Tibial artery (tissue), 4 donors: Measurements from ENCODE around the gene ANKRD53.

ENCODE experiments used
- DNase-seq, 2 donors: peaks; one replicate each; pipeline ENCODE4 v3.0.0-alpha.2; 2019
- H3K27ac ChIP-seq, 2 donors: fragments of 200-600 bp; sonication (generic) in 1 of 2; 1 replicate in 1 of 2; 2 replicates in 1 of 2; pipeline ENCODE4 v1.5.1; 2018 to 2019; ENCODE audit warnings: mild to moderate bottlenecking in 1 of 2
- H3K27me3 ChIP-seq, 2 donors: fragments of 200-600 bp; sonication (generic) in 1 of 2; one replicate each; pipeline versions ENCODE4 v1.5.1 to v1.6.0; 2016 to 2019
- H3K36me3 ChIP-seq, 3 donors: fragments of 200-600 bp; sonication (generic) in 2 of 3; one replicate each; pipeline ENCODE4 v1.5.1; 2016 to 2019; ENCODE audit warnings: mild to moderate bottlenecking in 2 of 3
- H3K4me1 ChIP-seq, 4 donors: fragments of 200-600 bp; sonication (generic) in 2 of 4; 1 replicate in 3 of 4; 2 replicates in 1 of 4; pipeline ENCODE4 v1.5.1; 2016 to 2019
- H3K4me3 ChIP-seq, 2 donors: fragments of 200-600 bp; sonication (generic) in 1 of 2; 1 replicate in 1 of 2; 2 replicates in 1 of 2; pipeline ENCODE4 v1.5.1; 2018 to 2019; ENCODE audit warnings: mild to moderate bottlenecking in 2 of 2
- H3K9me3 ChIP-seq, 3 donors: fragments of 200-600 bp; sonication (generic) in 1 of 3; one replicate each; pipeline ENCODE4 v1.5.1; 2016 to 2019
- CTCF ChIP-seq, 2 experiments: fragments of 200-600 bp in 1 of 2; fragments of 450-650 bp in 1 of 2; IDR thresholded peaks; one replicate each; pipeline ENCODE4 v1.5.1; 2017 to 2019; ENCODE audit warnings: antibody characterized with exemption in 2 of 2, mild to moderate bottlenecking in 1 of 2, moderate library complexity in 1 of 2
- intact Hi-C: fragments of 100-400 bp; cut with DNase I; formaldehyde crosslinking; loops from one replicate; pipeline ENCODE4 v1.15.0; 2023; ENCODE audit warnings: low total_unique reads

ANKRD53 gene

GRCh38 chr2:70962211-70962884 lies 16.1 kb upstream of the ANKRD53 start:
- intact Hi-C loops = loop anchor here (5.0 kb wide), 1 partner anchor 40 kb away; no protein-coding TSS in a partner anchor

GRCh38 chr2:70962885-70963878 lies 15.2 kb upstream of the ANKRD53 start:
- Histone ChIP-seq H3K27me3 (peaks cover 0 to 44% of the 10 kb centered on the region in 2 donors), H3K27ac (no peak overlapping the region), H3K4me3 (no peak overlapping the region), H3K36me3 (no peaks in the 10 kb centered on the region), H3K4me1 (peaks cover 0 to 11% (median 5%) of the 10 kb centered on the region in 4 donors), H3K9me3 (no peaks in the 10 kb centered on the region)
- intact Hi-C loops = loop anchor here (5.0 kb wide), 1 partner anchor 39 kb away; no protein-coding TSS in a partner anchor
- DNase-seq = peak; percentile 17 to 55
- TF ChIP-seq CTCF (IDR thresholded peaks at IDR 0.05) = no peak

More at GRCh38 chr2:70962211-70962884, 16.1 kb upstream of the ANKRD53 start:
- DNase-seq = peak; percentile 9 to 53
- H3K36me3 ChIP-seq = no peaks in the 10 kb centered on the region
- no peak overlapping the region for H3K27ac ChIP-seq
- no peak for TF ChIP-seq CTCF (IDR thresholded peaks at IDR 0.05)
- peaks cover 0 to 46% of the 10 kb centered on the region in 2 donors for H3K27me3 ChIP-seq
- no peak overlapping the region for H3K4me3 ChIP-seq
- H3K4me1 ChIP-seq = peaks cover 0 to 11% (median 5%) of the 10 kb centered on the region in 4 donors
- no peaks in the 10 kb centered on the region for H3K9me3 ChIP-seq

GRCh38 chr2:70964133-70964532 lies 14.3 kb upstream of the ANKRD53 start:
- H3K9me3 ChIP-seq = no peaks in the 10 kb centered on the region
- TF ChIP-seq CTCF (IDR thresholded peaks at IDR 0.05) = no peak
- H3K27ac ChIP-seq = no peak overlapping the region
- peaks cover 0 to 39% of the 10 kb centered on the region in 2 donors for H3K27me3 ChIP-seq
- no peak overlapping the region for H3K4me3 ChIP-seq
- no peaks in the 10 kb centered on the region for H3K36me3 ChIP-seq
- intact Hi-C loops = loop anchor here (5.0 kb wide), 1 partner anchor 38 kb away; no protein-coding TSS in a partner anchor
- peak in 1 of 2 donors; percentile 5 for DNase-seq
- peaks cover 0 to 11% (median 5%) of the 10 kb centered on the region in 4 donors for H3K4me1 ChIP-seq

GRCh38 chr2:70964596-70965386 lies 13.6 kb upstream of the ANKRD53 start:
- peak; percentile 70 to 83 for TF ChIP-seq CTCF (IDR thresholded peaks at IDR 0.05)
- Histone ChIP-seq H3K36me3 (no peaks in the 10 kb centered on the region), H3K9me3 (no peaks in the 10 kb centered on the region), H3K4me3 (peak overlapping the region; percentile 49), H3K27ac (no peak overlapping the region), H3K4me1 (peaks cover 0 to 11% (median 5%) of the 10 kb centered on the region in 4 donors), H3K27me3 (peaks cover 0 to 34% of the 10 kb centered on the region in 2 donors)
- DNase-seq = peak; percentile 58 to 80
- intact Hi-C loops = loop anchor here (5.0 kb wide), 1 partner anchor 38 kb away; no protein-coding TSS in a partner anchor

GRCh38 chr2:70965506-70965905 lies 12.9 kb upstream of the ANKRD53 start:
- H3K36me3 ChIP-seq = no peaks in the 10 kb centered on the region
- H3K9me3 ChIP-seq = no peaks in the 10 kb centered on the region
- no peak for TF ChIP-seq CTCF (IDR thresholded peaks at IDR 0.05)
- H3K27ac ChIP-seq = no peak overlapping the region
- H3K4me1 ChIP-seq = peaks cover 0 to 11% (median 5%) of the 10 kb centered on the region in 4 donors
- intact Hi-C loops = no loop called here
- DNase-seq = peak in 1 of 2 donors; percentile 53
- H3K27me3 ChIP-seq = peaks cover 0 to 27% of the 10 kb centered on the region in 2 donors
- H3K4me3 ChIP-seq = peak overlapping the region; percentile 49
